Left ventricle myocardium inferior (tissue), 1 donor: ENCODE measurements around the gene COQ8A. TPM values are rescaled to one million over a fixed set of nuclear protein-coding genes. Genes with fewer than 3 reads are reported as not detected.
A peak's percentile ranks its signal among the peaks of the same experiment; 100 is the strongest.
"Not testable (repeated sequence)": the region's sequence is repeated elsewhere in the genome, so short reads cannot be mapped to it uniquely, and the experiment has no call there.

Experiments
- DNase-seq: peaks from one replicate; pipeline ENCODE4 v3.0.0-alpha.2; 2020
- H3K27ac ChIP-seq: fragments of 200-600 bp; replicated peaks from 2 replicates; pipeline ENCODE4 v1.8.0; 2021
- H3K27me3 ChIP-seq: fragments of 200-600 bp; 2 replicates; pipeline ENCODE4 v1.8.0; 2021; ENCODE audit warnings: low read depth
- H3K36me3 ChIP-seq: fragments of 200-600 bp; 2 replicates; pipeline ENCODE4 v1.8.0; 2021
- H3K4me1 ChIP-seq: fragments of 200-600 bp; 2 replicates; pipeline ENCODE4 v1.8.0; 2021
- H3K4me3 ChIP-seq: fragments of 200-600 bp; 2 replicates; pipeline ENCODE4 v1.8.0; 2021; ENCODE audit warnings: mild to moderate bottlenecking, moderate library complexity
- H3K9me3 ChIP-seq: fragments of 200-600 bp; replicated peaks from 2 replicates; pipeline ENCODE4 v1.8.0; 2021
- CTCF ChIP-seq: fragments of 200-600 bp; IDR thresholded peaks from 2 replicates; pipeline ENCODE4 v1.8.0; 2021; ENCODE audit warnings: antibody characterized with exemption, mild to moderate bottlenecking, borderline replicate concordance
- intact Hi-C: fragments of 100-400 bp; cut with micrococcal nuclease; formaldehyde crosslinking; loops from one replicate; pipeline ENCODE4 v1.11.0; 2022
- total RNA-seq: library from RNA; stranded (reverse); fragmentation: NEBNext Ultra II Directional; extraction: Animal tissue kit (Norgen Biotek cat#: 25700); gene quantifications from one replicate; pipeline ENCODE4 v1.2.1, GENCODE V29; 2021
- donor health status: DM: no; HTN: yes; CAD: no; lungs with severe emphysema.

Gene COQ8A
- total RNA-seq, 1 donor from 2014 or later, result 357 TPM

GRCh38 chr1:226915672-226915995 is 24.5 kb upstream of the COQ8A start:
- intact Hi-C loops, result no loop called here
- no peak for TF ChIP-seq CTCF
- peaks cover 7% of the 10 kb centered on the region for H3K36me3 ChIP-seq
- DNase-seq, result no peak
- H3K4me1 ChIP-seq, result peaks cover 27% of the 10 kb centered on the region
- no peak overlapping the region for H3K4me3 ChIP-seq
- peak overlapping the region; percentile 73 for H3K27ac ChIP-seq
- H3K9me3 ChIP-seq, result no peaks in the 10 kb centered on the region
- no peaks in the 10 kb centered on the region for H3K27me3 ChIP-seq

- intact Hi-C loops, result no loop called here
- H3K4me1 ChIP-seq, result peaks cover 31% of the 10 kb centered on the region
- H3K4me3 ChIP-seq, result no peak overlapping the region
- peaks cover 5% of the 10 kb centered on the region for H3K36me3 ChIP-seq
- no peaks in the 10 kb centered on the region for H3K9me3 ChIP-seq
- DNase-seq, result no peak
- no peaks in the 10 kb centered on the region for H3K27me3 ChIP-seq
- no peak overlapping the region for H3K27ac ChIP-seq
- TF ChIP-seq CTCF, result no peak
Observed at GRCh38 chr1:226916497-226916896, 23.6 kb upstream of the COQ8A start.

- H3K4me3 ChIP-seq, result no peak overlapping the region
- no peak for TF ChIP-seq CTCF
- no peaks in the 10 kb centered on the region for H3K27me3 ChIP-seq
- H3K4me1 ChIP-seq, result peaks cover 57% of the 10 kb centered on the region
- no peak for DNase-seq
- H3K9me3 ChIP-seq, result no peaks in the 10 kb centered on the region
- intact Hi-C loops, result no loop called here
- H3K36me3 ChIP-seq, result peaks cover 5% of the 10 kb centered on the region
- peak overlapping the region; percentile 91 for H3K27ac ChIP-seq
Observed at GRCh38 chr1:226919587-226919986, 20.5 kb upstream of the COQ8A start.

GRCh38 chr1:226919995-226920394 is 20.1 kb upstream of the COQ8A start:
- intact Hi-C loops, result no loop called here
- no peaks in the 10 kb centered on the region for H3K27me3 ChIP-seq
- no peak for TF ChIP-seq CTCF
- DNase-seq, result no peak
- H3K4me1 ChIP-seq, result peaks cover 53% of the 10 kb centered on the region
- peaks cover 5% of the 10 kb centered on the region for H3K36me3 ChIP-seq
- H3K4me3 ChIP-seq, result no peak overlapping the region
- H3K27ac ChIP-seq, result peak overlapping the region; percentile 91
- no peaks in the 10 kb centered on the region for H3K9me3 ChIP-seq

- H3K4me1 ChIP-seq, result peaks cover 49% of the 10 kb centered on the region
- intact Hi-C loops, result no loop called here
- H3K9me3 ChIP-seq, result no peaks in the 10 kb centered on the region
- peaks cover 5% of the 10 kb centered on the region for H3K36me3 ChIP-seq
- no peaks in the 10 kb centered on the region for H3K27me3 ChIP-seq
- DNase-seq, result peak; percentile 76
- H3K27ac ChIP-seq, result peak overlapping the region; percentile 91
- no peak overlapping the region for H3K4me3 ChIP-seq
- no peak for TF ChIP-seq CTCF
Observed at GRCh38 chr1:226920446-226920894, 19.6 kb upstream of the COQ8A start.

GRCh38 chr1:226921504-226921903 is 18.6 kb upstream of the COQ8A start:
- TF ChIP-seq CTCF, result no peak
- DNase-seq, result no peak
- Histone ChIP-seq H3K27me3 (no peaks in the 10 kb centered on the region), H3K36me3 (peaks cover 5% of the 10 kb centered on the region), H3K4me1 (peaks cover 41% of the 10 kb centered on the region), H3K27ac (peak overlapping the region; percentile 91), H3K4me3 (no peak overlapping the region), H3K9me3 (no peaks in the 10 kb centered on the region)
- intact Hi-C loops, result no loop called here

GRCh38 chr1:226929260-226930111 is 10.6 kb upstream of the COQ8A start:
- peaks cover 11% of the 10 kb centered on the region for H3K9me3 ChIP-seq
- H3K27me3 ChIP-seq, DNase-seq, H3K4me3 ChIP-seq, H3K36me3 ChIP-seq, H3K4me1 ChIP-seq, H3K27ac ChIP-seq, intact Hi-C loops: not testable (repeated sequence)
